ENCODE data around the gene SLC10A7. TPM values are rescaled to one million over a fixed set of nuclear protein-coding genes. Genes with fewer than 3 reads are reported as not detected.

Gene SLC10A7
- total RNA-seq, 4 donors from 2014 or later, result 12.0 to 56.1 (median 15.9) TPM

DNA sequence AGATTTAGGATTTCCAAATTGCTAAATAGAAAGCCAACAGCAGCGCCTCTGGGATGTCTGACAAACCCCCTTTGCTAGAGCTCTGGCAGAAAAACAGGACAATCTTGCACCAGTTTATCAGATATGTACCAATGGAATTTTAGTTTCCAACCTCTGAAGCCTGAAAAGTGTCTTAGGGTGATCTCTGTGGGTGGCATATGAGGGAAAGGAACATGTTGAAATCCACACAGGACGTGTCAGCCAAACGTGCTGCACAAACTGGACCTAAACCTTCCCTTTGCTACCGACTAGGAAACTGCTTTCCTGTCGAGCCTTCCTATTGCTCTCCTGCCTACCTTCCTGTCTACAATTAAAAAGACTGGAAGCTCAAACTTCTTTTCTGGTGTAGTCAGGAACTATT is 253.9 kb downstream of the SLC10A7 start:
- WGBS, 2 donors (ENCODE audit: low coverage in 1 of 2), result 77 to 92% methylated on average over 3 to 5 of the region's 5 CpGs
- in situ Hi-C loops (cut with MboI; ENCODE audit: low pct_ligation_motif_present in 1 of 4, low pct_unique_long_range_greater_than_20kb in 1 of 4, low sequenced_read_pairs in 3 of 4), result no loop called here
- no peaks in the 10 kb centered on the region for H3K9me3 ChIP-seq
- H3K4me1 ChIP-seq, result no peaks in the 10 kb centered on the region
- H3K4me3 ChIP-seq, result no peak overlapping the region
- no peaks in the 10 kb centered on the region for H3K36me3 ChIP-seq
- TF ChIP-seq EP300 (IDR thresholded peaks at IDR 0.05; ENCODE audit: low read depth) (no peak), CTCF (IDR thresholded peaks at IDR 0.05) (no peak), POLR2AphosphoS5 (IDR thresholded peaks at IDR 0.05) (no peak), POLR2A (IDR thresholded peaks at IDR 0.05) (no peak)
- intact Hi-C loops (cut with DNase I; ENCODE audit: low total_unique reads), result no loop called here
- no peaks in the 10 kb centered on the region for H3K27me3 ChIP-seq
- no peak overlapping the region for H3K27ac ChIP-seq
- no peak for DNase-seq

DNA sequence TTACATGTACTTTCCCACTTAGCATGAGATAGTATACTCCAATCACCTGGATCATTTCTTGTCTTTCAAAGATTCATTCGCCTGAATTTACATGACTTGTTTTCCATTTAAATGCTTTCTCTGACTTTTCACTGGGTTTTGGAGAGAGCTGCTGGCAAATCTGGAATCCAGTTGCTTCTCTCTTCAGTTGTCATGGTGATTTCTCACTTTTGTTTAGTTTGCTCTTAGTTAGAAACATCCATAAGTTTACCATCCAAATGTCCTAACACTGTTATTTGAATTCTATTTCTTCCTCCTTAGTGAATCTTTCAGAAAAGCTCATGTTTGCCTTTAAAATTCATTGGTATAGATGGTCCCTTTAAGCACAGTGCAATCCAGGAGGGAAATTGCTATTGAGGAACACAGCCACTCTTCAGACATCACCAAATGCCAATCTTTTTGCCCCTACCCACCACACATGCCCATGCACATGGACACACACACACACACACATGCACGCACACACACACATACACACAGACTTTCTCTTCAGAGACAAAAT is 255.7 kb downstream of the SLC10A7 start:
- TF ChIP-seq POLR2AphosphoS5 (IDR thresholded peaks at IDR 0.05), result no peak
- no peak for TF ChIP-seq POLR2A (IDR thresholded peaks at IDR 0.05)
- no peak for TF ChIP-seq EP300 (IDR thresholded peaks at IDR 0.05; ENCODE audit: low read depth)
- TF ChIP-seq CTCF (IDR thresholded peaks at IDR 0.05), result no peak
- no peaks in the 10 kb centered on the region for H3K27me3 ChIP-seq
- H3K4me3 ChIP-seq, result no peak overlapping the region
- DNase-seq, result no peak
- H3K4me1 ChIP-seq, result no peaks in the 10 kb centered on the region
- H3K27ac ChIP-seq, result no peak overlapping the region
- intact Hi-C loops (cut with DNase I; ENCODE audit: low total_unique reads) (no loop called here), in situ Hi-C loops (cut with MboI; ENCODE audit: low pct_ligation_motif_present in 1 of 4, low pct_unique_long_range_greater_than_20kb in 1 of 4, low sequenced_read_pairs in 3 of 4) (no loop called here)
- H3K36me3 ChIP-seq, result no peaks in the 10 kb centered on the region
- H3K9me3 ChIP-seq, result no peaks in the 10 kb centered on the region
- WGBS, 2 donors (ENCODE audit: low coverage in 1 of 2), result 84 to 96% methylated on average over 2 of the region's 2 CpGs

DNA sequence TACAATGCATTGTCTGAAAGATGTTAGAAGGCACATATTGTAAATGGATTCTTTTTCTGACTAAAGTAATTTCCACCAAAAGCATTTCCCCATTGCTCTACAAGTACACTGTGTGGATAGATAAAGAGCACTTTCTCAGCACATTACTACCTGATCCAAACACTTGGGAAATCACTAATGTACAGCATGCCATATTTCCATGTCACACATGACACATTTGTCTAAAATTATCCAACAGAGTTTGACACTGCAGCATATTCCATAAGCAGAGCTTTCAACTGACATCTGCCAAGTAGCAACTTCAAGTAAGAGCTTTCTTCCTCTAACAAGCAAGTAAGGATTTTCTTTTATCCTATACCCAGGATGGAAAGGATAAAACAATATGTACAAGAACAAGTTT is 257.9 kb downstream of the SLC10A7 start:
- Histone ChIP-seq H3K4me1 (no peaks in the 10 kb centered on the region), H3K4me3 (no peak overlapping the region), H3K9me3 (no peaks in the 10 kb centered on the region), H3K36me3 (no peaks in the 10 kb centered on the region), H3K27me3 (no peaks in the 10 kb centered on the region), H3K27ac (no peak overlapping the region)
- in situ Hi-C loops (cut with MboI; ENCODE audit: low pct_ligation_motif_present in 1 of 4, low pct_unique_long_range_greater_than_20kb in 1 of 4, low sequenced_read_pairs in 3 of 4), result no loop called here
- TF ChIP-seq CTCF (IDR thresholded peaks at IDR 0.05) (no peak), POLR2A (IDR thresholded peaks at IDR 0.05) (no peak), POLR2AphosphoS5 (IDR thresholded peaks at IDR 0.05) (no peak), EP300 (IDR thresholded peaks at IDR 0.05; ENCODE audit: low read depth) (no peak)
- DNase-seq, result no peak
- intact Hi-C loops (cut with DNase I; ENCODE audit: low total_unique reads), result no loop called here

DNA sequence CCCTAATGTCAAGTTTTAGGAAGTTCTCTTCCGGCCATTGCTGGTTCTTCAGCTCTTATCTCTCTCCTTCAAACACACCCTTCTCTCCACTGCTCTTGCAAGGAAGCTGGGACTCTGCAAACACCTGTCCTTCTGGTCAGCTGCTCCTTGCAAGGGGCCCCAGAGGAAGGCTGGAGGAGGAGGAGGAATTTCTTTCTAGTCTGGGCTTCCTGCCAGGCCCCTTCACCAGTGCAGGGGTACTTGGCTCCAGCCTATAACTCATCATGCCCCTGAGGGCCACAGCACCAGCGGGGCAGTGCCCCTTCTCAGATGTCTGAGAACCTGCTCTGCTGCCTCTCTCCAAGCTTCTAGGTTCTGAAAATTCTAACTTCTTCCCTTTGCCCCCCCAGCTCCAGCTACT is 260.7 kb downstream of the SLC10A7 start:
- H3K27ac ChIP-seq, result no peak overlapping the region
- no peak overlapping the region for H3K4me3 ChIP-seq
- DNase-seq, result no peak
- H3K9me3 ChIP-seq, result no peaks in the 10 kb centered on the region
- TF ChIP-seq POLR2AphosphoS5 (IDR thresholded peaks at IDR 0.05) (no peak), CTCF (IDR thresholded peaks at IDR 0.05) (no peak), POLR2A (IDR thresholded peaks at IDR 0.05) (no peak), EP300 (IDR thresholded peaks at IDR 0.05; ENCODE audit: low read depth) (no peak)
- no peaks in the 10 kb centered on the region for H3K36me3 ChIP-seq
- in situ Hi-C loops (cut with MboI; ENCODE audit: low pct_ligation_motif_present in 1 of 4, low pct_unique_long_range_greater_than_20kb in 1 of 4, low sequenced_read_pairs in 3 of 4), result no loop called here
- WGBS, 2 donors (ENCODE audit: low coverage in 1 of 2), result 80 to 90% methylated on average over 1 to 2 of the region's 2 CpGs
- intact Hi-C loops (cut with DNase I; ENCODE audit: low total_unique reads), result no loop called here
- H3K4me1 ChIP-seq, result no peaks in the 10 kb centered on the region
- no peaks in the 10 kb centered on the region for H3K27me3 ChIP-seq
